Heart left ventricle (tissue), 16 donors: Measurements from ENCODE around the gene RNF13. TPM values are rescaled to one million over a fixed set of nuclear protein-coding genes. Genes with fewer than 3 reads are reported as not detected.

Experiments used
- ATAC-seq, 4 donors: fragments of 200-7000 bp; cut with Tn5 transposase; one replicate each; pipeline ENCODE4 v1.9.1; 2020 to 2022; ENCODE audit warnings: moderate library complexity in 4 of 4, mild to moderate bottlenecking in 3 of 4, moderate number of reproducible peaks in 1 of 4
- DNase-seq, 5 donors: peaks; one replicate each; pipeline ENCODE4 v3.0.0-alpha.2; 2020
- H3K27ac ChIP-seq, 12 donors: fragments of 200-600 bp; sonication (generic) in 4 of 12; one replicate each; pipeline versions ENCODE4 v1.5.0 to v1.8.0; 2016 to 2022; ENCODE audit warnings: mild to moderate bottlenecking in 2 of 12
- H3K27me3 ChIP-seq, 9 donors: fragments of 200-600 bp; sonication (generic) in 2 of 9; one replicate each; pipeline versions ENCODE4 v1.5.1 to v1.8.0; 2016 to 2022; ENCODE audit warnings: mild to moderate bottlenecking in 3 of 9
- H3K36me3 ChIP-seq, 9 donors: fragments of 200-600 bp; sonication (generic) in 2 of 9; one replicate each; pipeline versions ENCODE4 v1.5.0 to v1.8.0; 2018 to 2022; ENCODE audit warnings: mild to moderate bottlenecking in 2 of 9
- H3K4me1 ChIP-seq, 12 donors: fragments of 200-600 bp; sonication (generic) in 4 of 12; one replicate each; pipeline versions ENCODE4 v1.5.0 to v1.8.0; 2016 to 2022; ENCODE audit warnings: mild to moderate bottlenecking in 3 of 12
- H3K4me3 ChIP-seq, 12 donors: fragments of 200-600 bp; sonication (generic) in 4 of 12; one replicate each; pipeline versions ENCODE4 v1.5.0 to v1.8.0; 2017 to 2022; ENCODE audit warnings: mild to moderate bottlenecking in 9 of 12, moderate library complexity in 4 of 12
- H3K9me3 ChIP-seq, 12 donors: fragments of 200-600 bp; sonication (generic) in 4 of 12; one replicate each; pipeline versions ENCODE4 v1.5.0 to v1.8.0; 2016 to 2022; ENCODE audit warnings: mild to moderate bottlenecking in 1 of 12
- POLR2A ChIP-seq, 2 donors: fragments of 450-650 bp; IDR thresholded peaks; one replicate each; pipeline ENCODE4 v1.6.1; 2017; ENCODE audit warnings: antibody characterized with exemption in 2 of 2, mild to moderate bottlenecking in 2 of 2, moderate library complexity in 2 of 2
- WGBS, 4 donors: extraction: QIAGEN DNeasy Blood & Tissue Kit in 2 of 4; methylation state at CpG; one replicate each; pipeline versions ENCODE4 v1.1.5 to v1.1.7; 2013 to 2018; 5-methylcytosine and 5-hydroxymethylcytosine counted together
- intact Hi-C, 10 donors: fragments of 100-400 bp; cut with DNase I; formaldehyde crosslinking; loops; one replicate each; pipeline versions ENCODE4 v1.11.1 to v1.14.2; 2022
- polyA plus RNA-seq, 2 donors: library from polyadenylated mRNA; stranded (reverse); fragments of 200-250 nt; gene quantifications; one replicate each; pipeline ENCODE4 v1.2.3, GENCODE V29; 2013
- total RNA-seq, 9 donors: library from RNA; depleted of rRNA in 2 of 9; stranded (reverse); fragments of >200 nt in 2 of 9; fragmentation: NEBNext Ultra II Directional in 3 of 9; extraction: Animal tissue kit (Norgen Biotek cat#: 25700) in 3 of 9; gene quantifications; one replicate each; pipeline versions ENCODE4 v1.1.0 to v1.2.4, GENCODE V29; 2016 to 2023
- TF ChIP-seq, protein P1 (sequence below), 12 donors: fragments of 200-600 bp; sonication (generic) in 4 of 12; IDR thresholded peaks; one replicate each; pipeline versions ENCODE4 v1.5.0 to v1.8.0; 2018 to 2022; ENCODE audit warnings: antibody characterized with exemption in 12 of 12, mild to moderate bottlenecking in 5 of 12
- donor health status: ischemic (EF 13 %, LVEDD 7.1; RV severe dilation, severe dysfunction).
- donor health status: healthy with polysubstance abuse.
- donor health status: DM: no; HTN: yes; CAD: no.
- donor health status: DM: no; HTN: no; CAD: no.
- donor health status: ischemic (EF 25% LVEDD 6.9; RV normal size, moderate dysfunction).
- donor health status: ischemic (EF 25% LVEDD 5.7; RV mildly dilated, moderate dysfunction).
- donor health status: healthy.
- donor health status: DM: yes; HTN: yes; CAD: no.
- donor health status: ischemic (EF 35%, LVEDD 5.7; RV mildly dilated, moderate dysfunction).
- donor health status: nonischemic (EF 11% LVEDD 7.7; RV severe dilation, severe dysfunction).
- donor health status: DM: yes; HTN: yes; CAD: no.
- donor health status: PGD.
- donor health status: ischemic (EF 29% LVEDD 5.4; RV normal size, mild dysfunction).
- donor health status: nonischemic (EF 23%, LVEDD 6.1; RV moderate dilation, normal function).

RNF13 gene
- total and polyA plus RNA-seq, 11 donors = 21.4 to 77.6 (median 55.1) TPM

DNA sequence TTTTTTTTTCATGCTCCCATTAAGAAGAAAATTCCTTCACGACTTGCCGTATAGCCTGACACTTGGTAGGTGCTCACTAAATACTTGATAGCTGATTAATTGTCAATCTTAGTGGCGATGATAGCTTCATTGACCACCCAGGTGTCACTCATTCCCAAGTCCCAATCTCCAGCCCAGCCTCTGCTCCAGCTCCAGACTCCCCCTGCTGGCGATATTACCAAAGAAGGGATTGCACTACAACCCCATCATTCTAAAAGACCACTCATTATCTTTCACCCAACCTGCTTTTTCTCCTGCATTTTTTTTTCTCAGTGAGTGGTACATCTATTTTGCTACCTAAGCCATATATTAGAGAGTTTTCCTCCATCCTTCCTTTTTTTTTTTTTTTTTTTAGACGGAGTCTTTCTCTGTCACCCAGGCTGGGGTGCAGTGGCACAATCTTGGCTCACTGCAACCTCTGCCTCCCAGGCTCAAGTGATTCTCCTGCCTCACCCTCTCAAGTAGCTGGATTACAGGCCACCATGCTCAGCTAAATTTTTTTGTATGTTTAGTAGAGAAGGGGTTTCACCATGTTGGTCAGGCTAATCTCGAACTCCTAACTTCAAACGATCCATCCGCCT, 41.3 kb upstream of the RNF13 start:
- TF ChIP-seq, protein P1, sequence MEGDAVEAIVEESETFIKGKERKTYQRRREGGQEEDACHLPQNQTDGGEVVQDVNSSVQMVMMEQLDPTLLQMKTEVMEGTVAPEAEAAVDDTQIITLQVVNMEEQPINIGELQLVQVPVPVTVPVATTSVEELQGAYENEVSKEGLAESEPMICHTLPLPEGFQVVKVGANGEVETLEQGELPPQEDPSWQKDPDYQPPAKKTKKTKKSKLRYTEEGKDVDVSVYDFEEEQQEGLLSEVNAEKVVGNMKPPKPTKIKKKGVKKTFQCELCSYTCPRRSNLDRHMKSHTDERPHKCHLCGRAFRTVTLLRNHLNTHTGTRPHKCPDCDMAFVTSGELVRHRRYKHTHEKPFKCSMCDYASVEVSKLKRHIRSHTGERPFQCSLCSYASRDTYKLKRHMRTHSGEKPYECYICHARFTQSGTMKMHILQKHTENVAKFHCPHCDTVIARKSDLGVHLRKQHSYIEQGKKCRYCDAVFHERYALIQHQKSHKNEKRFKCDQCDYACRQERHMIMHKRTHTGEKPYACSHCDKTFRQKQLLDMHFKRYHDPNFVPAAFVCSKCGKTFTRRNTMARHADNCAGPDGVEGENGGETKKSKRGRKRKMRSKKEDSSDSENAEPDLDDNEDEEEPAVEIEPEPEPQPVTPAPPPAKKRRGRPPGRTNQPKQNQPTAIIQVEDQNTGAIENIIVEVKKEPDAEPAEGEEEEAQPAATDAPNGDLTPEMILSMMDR (IDR thresholded peaks at IDR 0.05) = peak; percentile 53 to 83 (median 72)
- no peak for TF ChIP-seq POLR2A (IDR thresholded peaks at IDR 0.05)
- Histone ChIP-seq H3K27me3 (no peaks in the 10 kb centered on the region), H3K36me3 (no peaks in the 10 kb centered on the region), H3K4me3 (no peak overlapping the region), H3K9me3 (no peaks in the 10 kb centered on the region), H3K27ac (no peak overlapping the region), H3K4me1 (no peaks in the 10 kb centered on the region)
- ATAC-seq = peak in 2 of 4 donors; percentile 44 to 65
- 48 to 52% (median 50%) methylated on average over 8 of the region's 8 CpGs for WGBS, 4 donors
- intact Hi-C loops = loop anchor here (1.0 to 10.0 kb wide), 10 partner anchors 239 to 657 kb away; no protein-coding TSS in a partner anchor
- peak in 4 of 5 donors; percentile 33 to 45 (median 36) for DNase-seq

DNA sequence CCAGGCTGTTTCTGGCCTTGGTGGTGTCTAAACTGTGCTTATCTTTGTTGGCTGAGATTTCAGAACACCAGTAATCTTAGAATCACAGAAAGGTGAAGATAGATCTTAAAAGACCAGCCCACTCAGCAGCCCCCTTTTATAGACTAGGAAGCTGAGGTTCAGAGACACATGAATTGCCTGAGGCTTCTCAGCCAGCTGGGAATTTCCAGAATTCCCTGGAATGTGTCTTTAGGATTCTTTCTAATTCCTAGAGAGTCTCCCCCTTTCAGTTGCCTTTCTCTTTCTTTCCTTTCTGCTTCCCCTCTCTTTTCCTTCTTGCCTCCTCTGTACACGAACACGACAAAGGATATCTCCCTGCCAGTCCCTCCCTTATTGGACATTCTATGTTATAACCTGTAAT, 40.2 kb upstream of the RNF13 start:
- H3K9me3 ChIP-seq = no peaks in the 10 kb centered on the region
- no peak overlapping the region for H3K27ac ChIP-seq
- 77 to 88% (median 84%) methylated on average over 2 of the region's 2 CpGs for WGBS, 4 donors
- intact Hi-C loops = loop anchor here in 8 of 10 donors (5.0 to 10.0 kb wide), 6 partner anchors 241 to 658 kb away; no protein-coding TSS in a partner anchor
- no peaks in the 10 kb centered on the region for H3K4me1 ChIP-seq
- H3K27me3 ChIP-seq = no peaks in the 10 kb centered on the region
- no peaks in the 10 kb centered on the region for H3K36me3 ChIP-seq
- DNase-seq (no peak), ATAC-seq (no peak)
- TF ChIP-seq POLR2A (IDR thresholded peaks at IDR 0.05) = no peak
- TF ChIP-seq, protein P1 (IDR thresholded peaks at IDR 0.05) = no peak
- H3K4me3 ChIP-seq = no peak overlapping the region

DNA sequence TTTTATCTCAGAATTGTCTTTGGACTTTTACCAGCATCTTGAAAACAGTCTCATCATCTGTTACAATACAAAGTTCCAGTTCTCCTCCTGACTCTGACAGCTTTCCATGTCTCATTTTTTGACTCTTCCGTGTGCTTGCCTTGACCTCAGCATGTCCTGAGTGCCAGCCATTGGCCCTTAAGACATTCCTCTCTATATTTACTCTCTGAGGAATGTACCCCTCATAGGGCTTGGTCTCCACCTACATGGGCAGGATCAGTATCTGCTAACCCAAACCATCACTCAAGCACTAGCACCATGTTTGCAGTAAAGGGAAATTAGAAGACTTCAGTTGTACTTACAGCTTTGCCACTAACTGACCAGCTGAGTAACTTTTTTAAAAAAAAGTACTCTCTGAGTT, 36.8 kb upstream of the RNF13 start:
- Histone ChIP-seq H3K27ac (no peak overlapping the region), H3K9me3 (no peaks in the 10 kb centered on the region), H3K27me3 (no peaks in the 10 kb centered on the region), H3K36me3 (no peaks in the 10 kb centered on the region), H3K4me3 (no peak overlapping the region), H3K4me1 (peaks cover 0 to 5% (median 0%) of the 10 kb centered on the region in 12 donors)
- intact Hi-C loops = loop anchor here in 2 of 10 donors (10.0 kb wide), 2 partner anchors 261 to 661 kb away; no protein-coding TSS in a partner anchor
- WGBS, 4 donors = 52 to 70% (median 63%) methylated on average over 1 of the region's 1 CpG
- ATAC-seq (no peak), DNase-seq (no peak)
- TF ChIP-seq, protein P1 (IDR thresholded peaks at IDR 0.05) = no peak
- no peak for TF ChIP-seq POLR2A (IDR thresholded peaks at IDR 0.05)

DNA sequence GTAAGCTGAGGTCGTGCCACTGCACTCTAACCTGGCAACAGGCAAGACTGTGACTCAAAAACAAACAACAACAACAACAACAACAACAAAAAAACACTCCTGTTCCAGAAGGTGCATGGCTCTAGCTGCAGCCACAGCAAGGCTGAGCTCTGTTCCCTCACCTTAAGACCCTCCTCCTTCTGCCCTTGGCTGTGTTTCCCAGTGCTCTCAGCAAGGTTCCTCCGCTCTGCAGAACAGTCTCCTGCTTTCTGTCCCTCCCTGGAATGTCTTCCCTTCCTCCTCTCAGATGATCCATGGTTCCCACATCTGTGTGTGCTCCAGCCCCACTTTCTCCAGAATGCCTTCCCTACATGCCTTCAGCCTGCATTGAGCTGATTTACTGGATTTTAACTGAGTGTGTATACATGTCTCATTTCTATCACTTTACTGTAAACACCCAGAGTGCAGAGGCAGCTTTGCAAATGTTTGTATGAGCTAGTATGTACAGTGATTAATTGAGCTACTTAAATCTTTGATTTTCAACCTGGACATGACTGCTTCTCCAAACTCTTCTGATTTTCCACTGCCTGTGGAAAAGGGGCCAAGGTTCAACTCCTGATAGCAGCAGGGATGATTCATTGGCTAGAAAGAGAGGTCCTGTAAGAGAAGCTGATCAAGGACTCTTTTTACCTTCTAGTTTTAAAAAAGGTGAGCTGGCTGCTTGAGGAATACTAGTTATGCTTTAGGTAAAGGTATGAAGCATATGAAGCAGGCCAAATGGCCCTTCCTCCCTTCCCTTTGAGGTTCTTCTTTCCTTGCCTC, 35.4 kb upstream of the RNF13 start:
- no peak for ATAC-seq

More for the DNA sequence above, 35.4 kb upstream of the RNF13 start:
- no peak overlapping the region for H3K27ac ChIP-seq
- 71 to 86% (median 77%) methylated on average over 1 to 2 of the region's 2 CpGs for WGBS, 4 donors
- no peaks in the 10 kb centered on the region for H3K36me3 ChIP-seq
- H3K4me3 ChIP-seq = no peak overlapping the region
- no peaks in the 10 kb centered on the region for H3K9me3 ChIP-seq
- DNase-seq = no peak
- no peaks in the 10 kb centered on the region for H3K27me3 ChIP-seq
- intact Hi-C loops = loop anchor here in 2 of 10 donors (10.0 kb wide), 2 partner anchors 263 to 663 kb away; no protein-coding TSS in a partner anchor
- no peak for TF ChIP-seq POLR2A (IDR thresholded peaks at IDR 0.05)
- TF ChIP-seq, protein P1 (IDR thresholded peaks at IDR 0.05) = no peak
- H3K4me1 ChIP-seq = peaks cover 0 to 15% (median 0%) of the 10 kb centered on the region in 12 donors
